OCI-LY1 (cell line): ENCODE measurements around the gene PDF.

Source experiments
- H2AFZ ChIP-seq: fragments of 200-600 bp; sonication (generic), shearing (Covaris generic); 2 replicates; pipeline ENCODE4 v1.6.0; 2014; ENCODE audit warnings: antibody characterized with exemption, mild to moderate bottlenecking, low read length
- H3F3A ChIP-seq: fragments of 200-600 bp; sonication (generic), shearing (Covaris generic); 2 replicates; pipeline ENCODE4 v1.6.0; 2014; ENCODE audit warnings: mild to moderate bottlenecking, antibody characterized with exemption, low read length, moderate library complexity; ENCODE audit not compliant: insufficient read depth
- H3K27ac ChIP-seq: fragments of 200-600 bp; sonication (generic); 2 replicates; pipeline ENCODE4 v1.5.1; 2014; ENCODE audit warnings: low read length, mixed run types, mild to moderate bottlenecking, low read depth; ENCODE audit not compliant: poor library complexity, severe bottlenecking
- H3K27me3 ChIP-seq: fragments of 200-600 bp; sonication (generic); 2 replicates; pipeline ENCODE4 v1.6.0; 2014; ENCODE audit warnings: antibody characterized with exemption, mild to moderate bottlenecking, low read length, moderate library complexity; ENCODE audit not compliant: insufficient read depth
- H3K36me3 ChIP-seq: fragments of 200-600 bp; sonication (generic); 2 replicates; pipeline ENCODE4 v1.6.1; 2014; ENCODE audit warnings: mild to moderate bottlenecking, antibody characterized with exemption, low read length, moderate library complexity, mixed read lengths; ENCODE audit not compliant: insufficient read depth
- H3K4me1 ChIP-seq: fragments of 200-600 bp; sonication (generic); 2 replicates; pipeline ENCODE4 v1.5.1; 2014; ENCODE audit warnings: mild to moderate bottlenecking, low read length, moderate library complexity; ENCODE audit not compliant: insufficient read depth, severe bottlenecking
- H3K4me2 ChIP-seq: fragments of 200-600 bp; sonication (generic), shearing (Covaris generic); 2 replicates; pipeline ENCODE4 v1.6.1; 2014; ENCODE audit warnings: low read length
- H3K4me3 ChIP-seq: fragments of 200-600 bp; sonication (generic); 2 replicates; pipeline ENCODE4 v1.5.1; 2014; ENCODE audit warnings: low read length, low read depth, mild to moderate bottlenecking, mixed read lengths; ENCODE audit not compliant: poor library complexity, severe bottlenecking
- H3K79me2 ChIP-seq: fragments of 200-600 bp; shearing (Covaris generic); 2 replicates; pipeline ENCODE4 v1.6.1; 2016; ENCODE audit warnings: mixed run types, low read length, mixed read lengths; ENCODE audit not compliant: insufficient read depth
- H3K9ac ChIP-seq: fragments of 200-600 bp; sonication (generic), shearing (Covaris generic); 2 replicates; pipeline ENCODE4 v1.6.1; 2014; ENCODE audit warnings: mild to moderate bottlenecking, low read length, mixed read lengths
- H3K9me2 ChIP-seq: fragments of 200-600 bp; sonication (generic), shearing (Covaris generic); 2 replicates; pipeline ENCODE4 v1.6.1; 2014; ENCODE audit warnings: low read depth, mild to moderate bottlenecking, low read length, mixed read lengths
- H3K9me3 ChIP-seq: fragments of 200-600 bp; shearing (Covaris generic); 2 replicates; pipeline ENCODE4 v1.6.1; 2014; ENCODE audit warnings: low read length, mixed read lengths
- H4K20me1 ChIP-seq: fragments of 200-600 bp; sonication (generic), shearing (Covaris generic); 2 replicates; pipeline ENCODE4 v1.6.0; 2016; ENCODE audit warnings: mild to moderate bottlenecking, low read length; ENCODE audit not compliant: insufficient read depth
- CTCF ChIP-seq: fragments of 200-600 bp; sonication (generic), shearing (Covaris generic); IDR thresholded peaks from 2 replicates; pipeline ENCODE4 v1.5.1; 2017; ENCODE audit warnings: mild to moderate bottlenecking, antibody characterized with exemption, low read length, moderate library complexity, mixed read lengths
- EZH2 ChIP-seq: fragments of 200-600 bp; sonication (generic), shearing (Covaris generic); IDR thresholded peaks from 2 replicates; pipeline ENCODE4 v1.8.0; 2017; ENCODE audit warnings: borderline replicate concordance, mixed run types, mild to moderate bottlenecking, antibody characterized with exemption, low read length, moderate library complexity, mixed read lengths

The PDF gene

DNA sequence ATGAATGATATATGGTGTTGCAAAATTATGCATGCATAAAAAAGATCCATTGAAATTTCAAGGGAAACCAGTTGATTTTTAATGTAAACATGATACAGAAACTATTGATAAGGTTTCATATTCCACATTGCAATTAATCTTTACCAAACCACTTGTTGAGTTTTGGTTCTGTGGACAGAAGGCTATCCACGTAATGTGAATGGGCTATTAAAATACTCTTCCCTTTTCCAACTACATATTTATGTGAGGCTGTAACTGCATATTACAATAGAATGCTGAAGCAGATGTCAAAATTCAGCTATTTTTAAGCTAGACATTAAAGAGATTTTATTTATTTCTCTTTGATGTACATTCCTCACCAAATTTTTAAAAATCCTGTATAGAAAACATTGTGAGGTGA, 53.0 kb downstream of the PDF start:
- Histone ChIP-seq H3K4me2 (no peak overlapping the region), H3K4me3 (no peak overlapping the region), H3K9me3 (no peaks in the 10 kb centered on the region), H3K4me1 (no peaks in the 10 kb centered on the region), H2AFZ (no peak overlapping the region), H4K20me1 (no peaks in the 10 kb centered on the region), H3K79me2 (no peaks in the 10 kb centered on the region), H3K36me3 (peaks cover 23% of the 10 kb centered on the region; the same call in 1 of the 2 replicates), H3K9me2 (no peaks in the 10 kb centered on the region), H3K27ac (no peak overlapping the region), H3F3A (no peaks in the 10 kb centered on the region), H3K27me3 (no peaks in the 10 kb centered on the region), H3K9ac (no peak overlapping the region)
- TF ChIP-seq CTCF (no peak), EZH2 (no peak)
